ENCODE data around the gene PCSK5.

The PCSK5 gene

GRCh38 chr9:76159293-76159926 is 268.9 kb downstream of the PCSK5 start:
- no peaks in the 10 kb centered on the region for H3K27me3 ChIP-seq (ENCODE audit: low read length)
- H3K36me3 ChIP-seq (ENCODE audit: low read length), result no peaks in the 10 kb centered on the region
- no peaks in the 10 kb centered on the region for H3K79me2 ChIP-seq (ENCODE audit: insufficient read depth, low read length)
- no peak overlapping the region for H3K4me3 ChIP-seq (ENCODE audit: insufficient read depth, low read length, poor library complexity, severe bottlenecking)
- no peaks in the 10 kb centered on the region for H3K9me2 ChIP-seq (replicated peaks; ENCODE audit: insufficient read depth, low read length)
- H2AFZ ChIP-seq (ENCODE audit: low read depth, low read length, severe bottlenecking), result no peak overlapping the region
- H3F3A ChIP-seq (ENCODE audit: insufficient read depth), result no peaks in the 10 kb centered on the region
- no peaks in the 10 kb centered on the region for H4K20me1 ChIP-seq (ENCODE audit: low read depth, low read length)
- H3K27ac ChIP-seq (ENCODE audit: low read depth, low read length), result no peak overlapping the region
- no peak overlapping the region for H3K4me2 ChIP-seq (ENCODE audit: low read depth, low read length, poor library complexity, severe bottlenecking)
- H3K9me3 ChIP-seq (ENCODE audit: insufficient read depth, low read length), result no peaks in the 10 kb centered on the region
- TF ChIP-seq EZH2phosphoT487 (conservative IDR thresholded peaks at IDR 0.05; ENCODE audit: low read length), result no peak
- TF ChIP-seq, protein P1, sequence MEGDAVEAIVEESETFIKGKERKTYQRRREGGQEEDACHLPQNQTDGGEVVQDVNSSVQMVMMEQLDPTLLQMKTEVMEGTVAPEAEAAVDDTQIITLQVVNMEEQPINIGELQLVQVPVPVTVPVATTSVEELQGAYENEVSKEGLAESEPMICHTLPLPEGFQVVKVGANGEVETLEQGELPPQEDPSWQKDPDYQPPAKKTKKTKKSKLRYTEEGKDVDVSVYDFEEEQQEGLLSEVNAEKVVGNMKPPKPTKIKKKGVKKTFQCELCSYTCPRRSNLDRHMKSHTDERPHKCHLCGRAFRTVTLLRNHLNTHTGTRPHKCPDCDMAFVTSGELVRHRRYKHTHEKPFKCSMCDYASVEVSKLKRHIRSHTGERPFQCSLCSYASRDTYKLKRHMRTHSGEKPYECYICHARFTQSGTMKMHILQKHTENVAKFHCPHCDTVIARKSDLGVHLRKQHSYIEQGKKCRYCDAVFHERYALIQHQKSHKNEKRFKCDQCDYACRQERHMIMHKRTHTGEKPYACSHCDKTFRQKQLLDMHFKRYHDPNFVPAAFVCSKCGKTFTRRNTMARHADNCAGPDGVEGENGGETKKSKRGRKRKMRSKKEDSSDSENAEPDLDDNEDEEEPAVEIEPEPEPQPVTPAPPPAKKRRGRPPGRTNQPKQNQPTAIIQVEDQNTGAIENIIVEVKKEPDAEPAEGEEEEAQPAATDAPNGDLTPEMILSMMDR (IDR thresholded peaks at IDR 0.05; ENCODE audit: insufficient read depth, low read length, poor library complexity, severe bottlenecking), result no peak
- H3K9ac ChIP-seq (ENCODE audit: low read length), result no peak overlapping the region

DNA sequence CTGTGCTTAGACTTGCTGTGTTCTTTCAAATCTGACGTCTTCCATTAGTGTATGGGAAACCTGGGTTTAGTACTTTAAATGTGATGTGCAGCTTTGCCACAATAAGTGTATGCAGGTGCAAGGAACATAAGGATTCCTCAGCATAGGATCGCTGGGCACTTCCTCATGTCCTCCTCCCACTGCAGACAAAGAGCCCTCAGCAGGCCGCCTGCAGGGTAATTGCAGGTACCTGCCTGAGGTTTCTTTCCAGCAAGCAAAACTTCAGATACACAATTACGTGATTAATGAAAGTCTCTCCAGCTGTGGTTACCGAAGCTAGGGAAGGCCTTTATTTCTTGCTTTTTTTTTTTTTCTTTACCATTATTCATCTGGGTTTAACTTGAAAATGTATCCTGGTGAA is 270.6 kb downstream of the PCSK5 start:
- no peak overlapping the region for H3K27ac ChIP-seq (ENCODE audit: low read depth, low read length)
- no peaks in the 10 kb centered on the region for H3K79me2 ChIP-seq (ENCODE audit: insufficient read depth, low read length)
- no peak overlapping the region for H3K9ac ChIP-seq (ENCODE audit: low read length)
- no peaks in the 10 kb centered on the region for H3K36me3 ChIP-seq (ENCODE audit: low read length)
- no peak overlapping the region for H3K4me2 ChIP-seq (ENCODE audit: low read depth, low read length, poor library complexity, severe bottlenecking)
- H3K9me2 ChIP-seq (replicated peaks; ENCODE audit: insufficient read depth, low read length), result no peaks in the 10 kb centered on the region
- no peaks in the 10 kb centered on the region for H4K20me1 ChIP-seq (ENCODE audit: low read depth, low read length)
- H2AFZ ChIP-seq (ENCODE audit: low read depth, low read length, severe bottlenecking), result no peak overlapping the region
- no peak overlapping the region for H3K4me3 ChIP-seq (ENCODE audit: insufficient read depth, low read length, poor library complexity, severe bottlenecking)
- H3F3A ChIP-seq (ENCODE audit: insufficient read depth), result no peaks in the 10 kb centered on the region
- TF ChIP-seq EZH2phosphoT487 (conservative IDR thresholded peaks at IDR 0.05; ENCODE audit: low read length), result no peak
- TF ChIP-seq, protein P1 (IDR thresholded peaks at IDR 0.05; ENCODE audit: insufficient read depth, low read length, poor library complexity, severe bottlenecking), result no peak
- no peaks in the 10 kb centered on the region for H3K9me3 ChIP-seq (ENCODE audit: insufficient read depth, low read length)
- H3K27me3 ChIP-seq (ENCODE audit: low read length), result no peaks in the 10 kb centered on the region

DNA sequence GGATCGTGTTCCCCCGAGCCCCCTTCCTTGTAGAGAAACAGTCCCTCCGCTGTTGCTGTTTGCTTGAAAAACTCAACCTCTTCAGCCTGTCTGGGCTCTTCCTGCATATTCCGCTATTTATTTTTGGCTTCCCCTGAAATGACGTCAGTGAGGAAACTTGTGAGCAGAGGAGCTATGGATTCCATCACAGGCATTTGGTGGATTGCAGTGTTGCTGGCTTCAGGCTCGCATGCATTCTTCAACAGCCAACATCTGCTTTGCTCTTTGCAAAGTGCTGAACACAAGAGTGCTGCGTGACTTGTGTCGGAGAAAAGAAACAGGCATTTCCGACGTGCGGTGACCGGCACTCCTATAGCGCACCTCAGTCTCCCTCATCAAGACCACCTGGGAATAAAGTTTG is 271.1 kb downstream of the PCSK5 start:
- Histone ChIP-seq H3F3A (ENCODE audit: insufficient read depth) (no peaks in the 10 kb centered on the region), H3K9me3 (ENCODE audit: insufficient read depth, low read length) (no peaks in the 10 kb centered on the region), H3K4me3 (ENCODE audit: insufficient read depth, low read length, poor library complexity, severe bottlenecking) (no peak overlapping the region), H4K20me1 (ENCODE audit: low read depth, low read length) (no peaks in the 10 kb centered on the region), H3K79me2 (ENCODE audit: insufficient read depth, low read length) (no peaks in the 10 kb centered on the region), H3K27ac (ENCODE audit: low read depth, low read length) (no peak overlapping the region), H3K27me3 (ENCODE audit: low read length) (no peaks in the 10 kb centered on the region), H2AFZ (ENCODE audit: low read depth, low read length, severe bottlenecking) (no peak overlapping the region), H3K4me2 (ENCODE audit: low read depth, low read length, poor library complexity, severe bottlenecking) (no peak overlapping the region), H3K9me2 (replicated peaks; ENCODE audit: insufficient read depth, low read length) (no peaks in the 10 kb centered on the region), H3K36me3 (ENCODE audit: low read length) (no peaks in the 10 kb centered on the region), H3K9ac (ENCODE audit: low read length) (no peak overlapping the region)
- no peak for TF ChIP-seq EZH2phosphoT487 (conservative IDR thresholded peaks at IDR 0.05; ENCODE audit: low read length)

GRCh38 chr9:76162086-76162730 is 271.7 kb downstream of the PCSK5 start:
- no peaks in the 10 kb centered on the region for H3K79me2 ChIP-seq (ENCODE audit: insufficient read depth, low read length)
- no peaks in the 10 kb centered on the region for H3K9me2 ChIP-seq (replicated peaks; ENCODE audit: insufficient read depth, low read length)
- H3K4me3 ChIP-seq (ENCODE audit: insufficient read depth, low read length, poor library complexity, severe bottlenecking), result no peak overlapping the region
- no peak overlapping the region for H3K27ac ChIP-seq (ENCODE audit: low read depth, low read length)
- TF ChIP-seq, protein P1 (IDR thresholded peaks at IDR 0.05; ENCODE audit: insufficient read depth, low read length, poor library complexity, severe bottlenecking), result no peak
- no peak for TF ChIP-seq EZH2phosphoT487 (conservative IDR thresholded peaks at IDR 0.05; ENCODE audit: low read length)
- H3K4me2 ChIP-seq (ENCODE audit: low read depth, low read length, poor library complexity, severe bottlenecking), result no peak overlapping the region
- H2AFZ ChIP-seq (ENCODE audit: low read depth, low read length, severe bottlenecking), result no peak overlapping the region
- H3F3A ChIP-seq (ENCODE audit: insufficient read depth), result no peaks in the 10 kb centered on the region
- H4K20me1 ChIP-seq (ENCODE audit: low read depth, low read length), result no peaks in the 10 kb centered on the region
- H3K9me3 ChIP-seq (ENCODE audit: insufficient read depth, low read length), result no peaks in the 10 kb centered on the region
- H3K9ac ChIP-seq (ENCODE audit: low read length), result no peak overlapping the region
- no peaks in the 10 kb centered on the region for H3K36me3 ChIP-seq (ENCODE audit: low read length)
- H3K27me3 ChIP-seq (ENCODE audit: low read length), result no peaks in the 10 kb centered on the region
